Activated naive CD8-positive, alpha-beta T cell treated with anti-CD3 and anti-CD28 coated beads, Interleukin-2, amount 50 U/mL, for 24 hours (primary cell): ENCODE results near the gene TSR1.

Experiments
- ATAC-seq: fragments of 150-1000 bp; cut with Tn5 transposase; one replicate; pipeline ENCODE4 v1.10.0; 2021
- DNase-seq: peaks from one replicate; pipeline ENCODE4 v3.0.0; 2021
- H3K27ac Mint-ChIP-seq: one replicate; pipeline ENCODE4 v1.8.0; 2021; ENCODE audit warnings: mild to moderate bottlenecking, mixed read lengths
- H3K27me3 Mint-ChIP-seq: one replicate; pipeline ENCODE4 v1.8.0; 2021; ENCODE audit warnings: mixed read lengths
- H3K36me3 Mint-ChIP-seq: one replicate; pipeline ENCODE4 v1.8.0; 2021; ENCODE audit warnings: low read depth, mixed read lengths
- H3K4me1 Mint-ChIP-seq: one replicate; pipeline ENCODE4 v1.8.0; 2021; ENCODE audit warnings: mixed read lengths
- H3K4me3 Mint-ChIP-seq: one replicate; pipeline ENCODE4 v1.8.0; 2021; ENCODE audit warnings: mild to moderate bottlenecking, moderate library complexity, mixed read lengths
- H3K9me3 Mint-ChIP-seq: one replicate; pipeline ENCODE4 v1.8.0; 2021; ENCODE audit warnings: mixed read lengths

Gene TSR1

GRCh38 chr17:2295575-2295974, 40.7 kb downstream of the TSR1 start:
- no peak overlapping the region for H3K4me3 Mint-ChIP-seq
- no peaks in the 10 kb centered on the region for H3K9me3 Mint-ChIP-seq
- H3K27me3 Mint-ChIP-seq, result no peaks in the 10 kb centered on the region
- peak; percentile 95 for ATAC-seq
- peak overlapping the region; percentile 40 for H3K27ac Mint-ChIP-seq
- H3K4me1 Mint-ChIP-seq, result peaks cover 22% of the 10 kb centered on the region
- no peak for DNase-seq
- peaks cover 54% of the 10 kb centered on the region for H3K36me3 Mint-ChIP-seq

DNA sequence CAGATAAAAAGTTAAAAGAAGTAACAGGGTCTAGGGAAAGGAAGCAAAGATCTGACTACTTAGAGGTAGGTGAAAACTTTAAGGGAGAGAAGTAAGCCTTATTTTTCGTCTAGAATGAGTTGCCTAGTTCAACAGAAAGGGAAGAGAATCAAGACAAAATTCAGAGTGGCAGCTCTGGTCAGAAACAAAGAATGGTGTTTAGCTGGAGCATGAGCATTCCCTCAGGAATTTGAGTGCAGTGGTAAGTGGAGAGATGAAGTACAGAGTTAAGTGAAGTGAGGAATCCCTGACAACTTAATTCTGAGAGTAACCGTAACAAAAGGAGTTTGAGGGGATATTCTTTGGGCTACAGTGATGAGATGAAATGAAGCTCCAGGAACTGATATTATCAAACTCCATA, 44.2 kb downstream of the TSR1 start:
- no peaks in the 10 kb centered on the region for H3K27me3 Mint-ChIP-seq
- H3K4me1 Mint-ChIP-seq, result peaks cover 14% of the 10 kb centered on the region
- H3K36me3 Mint-ChIP-seq, result peaks cover 50% of the 10 kb centered on the region
- no peaks in the 10 kb centered on the region for H3K9me3 Mint-ChIP-seq
- H3K4me3 Mint-ChIP-seq, result no peak overlapping the region
- DNase-seq (no peak), ATAC-seq (no peak)
- peak overlapping the region; percentile 1 for H3K27ac Mint-ChIP-seq

DNA sequence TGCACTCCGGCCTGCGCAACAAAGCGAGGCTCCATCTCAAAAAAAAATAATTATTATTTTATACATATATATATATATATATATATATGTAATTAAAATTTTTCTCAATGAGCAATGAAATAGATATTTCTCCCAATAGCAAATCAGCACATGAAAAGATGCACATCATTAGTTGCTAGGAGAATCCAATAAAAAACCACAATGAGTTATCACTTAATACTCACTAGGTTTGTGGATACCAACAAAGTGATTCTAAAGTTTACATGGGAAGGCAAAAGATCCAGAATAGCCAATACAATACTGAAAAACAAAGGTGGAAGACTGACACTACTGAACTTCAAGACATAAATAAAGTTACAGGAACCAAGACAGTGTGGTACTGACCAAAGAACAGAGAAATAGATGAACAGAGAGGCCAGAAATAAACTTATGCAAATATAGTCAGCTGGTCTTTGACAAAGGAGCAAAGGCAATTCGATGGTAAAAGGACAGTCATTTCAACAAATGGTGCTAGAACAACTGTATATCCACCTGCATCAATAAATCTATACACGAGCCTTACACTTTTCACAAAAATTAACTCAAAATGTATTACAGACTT, 46.3 kb downstream of the TSR1 start:
- Mint-ChIP-seq H3K27ac (no peak overlapping the region), H3K36me3 (peaks cover 37% of the 10 kb centered on the region), H3K4me3 (no peak overlapping the region), H3K4me1 (peaks cover 4% of the 10 kb centered on the region), H3K9me3 (no peaks in the 10 kb centered on the region), H3K27me3 (no peaks in the 10 kb centered on the region)
- DNase-seq, result no peak
- ATAC-seq, result no peak

- H3K36me3 Mint-ChIP-seq, result peaks cover 45% of the 10 kb centered on the region
- H3K4me1 Mint-ChIP-seq, result peaks cover 22% of the 10 kb centered on the region
- ATAC-seq (no peak), DNase-seq (no peak)
- no peak overlapping the region for H3K27ac Mint-ChIP-seq
- H3K9me3 Mint-ChIP-seq, result no peaks in the 10 kb centered on the region
- H3K4me3 Mint-ChIP-seq, result no peak overlapping the region
- H3K27me3 Mint-ChIP-seq, result no peaks in the 10 kb centered on the region
These were observed 53.0 kb downstream of the TSR1 start for GRCh38 chr17:2283302-2283701.

DNA sequence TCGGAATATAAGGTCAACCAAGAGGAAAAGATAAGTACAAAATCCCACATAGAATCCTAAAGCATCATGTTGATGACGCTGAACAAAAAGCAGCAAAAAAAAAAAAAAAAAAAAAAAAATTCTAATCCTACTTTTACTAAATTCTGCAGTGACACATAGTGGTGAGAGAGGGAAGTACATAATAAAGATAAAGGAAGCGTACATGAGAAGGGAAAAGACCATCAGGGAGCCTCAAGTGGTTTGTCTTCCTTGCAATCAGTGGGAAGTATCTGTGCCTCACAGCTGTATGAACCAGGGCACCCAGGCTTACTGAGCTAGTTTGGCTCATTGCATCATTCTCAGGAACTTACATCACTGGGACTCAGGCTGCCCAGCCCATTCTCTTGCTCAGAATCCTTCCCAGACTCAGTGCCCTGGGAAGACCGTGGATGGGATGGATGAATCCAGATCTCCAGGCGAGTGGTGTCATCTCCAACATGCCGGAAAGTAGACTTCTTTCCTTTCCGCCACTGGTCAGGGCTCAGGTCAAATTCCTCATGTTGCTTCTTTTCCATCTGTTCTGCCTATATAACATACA, 53.9 kb downstream of the TSR1 start:
- H3K4me3 Mint-ChIP-seq, result no peak overlapping the region
- ATAC-seq (peak; percentile 63), DNase-seq (no peak)
- H3K27me3 Mint-ChIP-seq, result no peaks in the 10 kb centered on the region
- H3K36me3 Mint-ChIP-seq, result peaks cover 44% of the 10 kb centered on the region
- H3K9me3 Mint-ChIP-seq, result no peaks in the 10 kb centered on the region
- peaks cover 22% of the 10 kb centered on the region for H3K4me1 Mint-ChIP-seq
- no peak overlapping the region for H3K27ac Mint-ChIP-seq

DNA sequence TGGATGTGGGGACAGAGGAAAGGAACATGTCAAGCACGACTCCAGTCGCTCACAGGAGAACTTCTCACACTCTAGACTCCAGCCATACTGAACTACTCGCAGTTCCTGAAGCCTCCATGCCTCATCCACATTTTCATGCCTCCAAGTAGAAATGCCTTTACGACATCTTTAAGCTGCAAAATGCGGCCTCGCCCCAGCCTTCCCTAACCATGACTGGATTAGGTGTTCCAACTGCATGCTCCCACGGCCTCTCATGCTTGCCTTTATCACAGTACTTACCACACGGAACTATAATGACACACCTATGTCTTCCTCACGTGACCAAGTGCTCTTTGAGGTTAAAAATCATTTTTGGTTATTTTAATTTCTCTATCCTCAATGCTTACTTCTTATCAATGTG, 56.5 kb downstream of the TSR1 start:
- H3K4me1 Mint-ChIP-seq, result peaks cover 35% of the 10 kb centered on the region
- no peak for DNase-seq
- no peak overlapping the region for H3K27ac Mint-ChIP-seq
- H3K36me3 Mint-ChIP-seq, result peaks cover 49% of the 10 kb centered on the region
- no peak for ATAC-seq
- no peak overlapping the region for H3K4me3 Mint-ChIP-seq
- H3K9me3 Mint-ChIP-seq, result no peaks in the 10 kb centered on the region
- no peaks in the 10 kb centered on the region for H3K27me3 Mint-ChIP-seq

- no peak for DNase-seq
These were observed 58.7 kb downstream of the TSR1 start for GRCh38 chr17:2277429-2278170.

GRCh38 chr17:2275722-2276121, 60.5 kb downstream of the TSR1 start:
- no peak for ATAC-seq
- Mint-ChIP-seq H3K4me3 (no peak overlapping the region), H3K4me1 (peaks cover 49% of the 10 kb centered on the region), H3K9me3 (no peaks in the 10 kb centered on the region), H3K27me3 (no peaks in the 10 kb centered on the region), H3K36me3 (peaks cover 45% of the 10 kb centered on the region), H3K27ac (peak overlapping the region; percentile 18)
- DNase-seq, result no peak

More at GRCh38 chr17:2277429-2278170, 58.7 kb downstream of the TSR1 start:
- Mint-ChIP-seq H3K27ac (no peak overlapping the region), H3K4me3 (no peak overlapping the region), H3K36me3 (peaks cover 52% of the 10 kb centered on the region), H3K9me3 (no peaks in the 10 kb centered on the region), H3K27me3 (no peaks in the 10 kb centered on the region), H3K4me1 (peaks cover 43% of the 10 kb centered on the region)
- no peak for ATAC-seq

DNA sequence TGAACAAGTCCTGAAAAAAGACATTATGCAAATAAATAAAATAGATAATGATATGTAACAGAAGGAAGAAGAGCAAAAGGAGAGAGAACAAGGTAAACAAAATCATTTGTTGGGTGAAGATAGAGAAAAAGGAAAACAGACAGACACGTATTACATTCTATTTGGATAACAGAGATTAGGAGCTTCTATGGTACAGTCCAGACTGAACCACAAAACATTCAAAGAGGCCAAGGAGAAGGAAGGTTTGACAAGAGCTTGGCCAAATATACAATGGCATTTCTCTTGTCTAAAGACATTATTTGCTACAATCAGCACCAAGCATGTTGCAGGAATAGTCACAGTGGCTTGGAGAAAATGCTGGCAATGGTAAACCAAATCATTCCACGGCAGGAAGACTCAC, 61.8 kb downstream of the TSR1 start:
- Mint-ChIP-seq H3K9me3 (no peaks in the 10 kb centered on the region), H3K27ac (no peak overlapping the region), H3K27me3 (no peaks in the 10 kb centered on the region), H3K36me3 (peaks cover 49% of the 10 kb centered on the region), H3K4me1 (peaks cover 59% of the 10 kb centered on the region), H3K4me3 (no peak overlapping the region)
- ATAC-seq (no peak), DNase-seq (no peak)
